Small intestine (tissue), 7 donors: ENCODE measurements around the gene GAREM1. TPM values are rescaled to one million over a fixed set of nuclear protein-coding genes. Genes with fewer than 3 reads are reported as not detected.
"Not testable (repeated sequence)": the region's sequence is repeated elsewhere in the genome, so short reads cannot be mapped to it uniquely, and the experiment has no call there.

Experiments
- DNase-seq, 2 donors: peaks; one replicate each; pipeline versions ENCODE4 v3.0.0 to v3.0.0-alpha.2; 2013
- FAIRE-seq: peaks from 2 replicates; lab custom pipeline; 2012; peaks lifted over from hg19 to GRCh38; lab: Jason Lieb, UNC
- H3K27ac ChIP-seq, 3 donors: one replicate each; pipeline ENCODE4 v1.5.1; 2013; ENCODE audit warnings: low read length in 2 of 3, mild to moderate bottlenecking in 2 of 3, control low read depth in 1 of 3, inconsistent platforms in 1 of 3, low read depth in 1 of 3, moderate library complexity in 1 of 3
- H3K27me3 ChIP-seq, 3 donors: one replicate each; pipeline ENCODE4 v1.6.1; 2013; ENCODE audit warnings: low read length in 3 of 3, inconsistent platforms in 1 of 3; ENCODE audit not compliant: control insufficient read depth in 3 of 3, insufficient read depth in 3 of 3
- H3K36me3 ChIP-seq, 3 donors: one replicate each; pipeline ENCODE4 v1.6.1; 2013; ENCODE audit warnings: low read length in 3 of 3, inconsistent platforms in 1 of 3, low read depth in 1 of 3, mild to moderate bottlenecking in 1 of 3, moderate library complexity in 1 of 3; ENCODE audit not compliant: control insufficient read depth in 3 of 3, insufficient read depth in 2 of 3
- H3K4me1 ChIP-seq, 3 donors: one replicate each; pipeline ENCODE4 v1.6.1; 2013; ENCODE audit warnings: low read length in 2 of 3, inconsistent platforms in 1 of 3, low read depth in 1 of 3, mild to moderate bottlenecking in 1 of 3, moderate library complexity in 1 of 3; ENCODE audit not compliant: control insufficient read depth in 3 of 3, insufficient read depth in 2 of 3
- H3K4me3 ChIP-seq, 3 donors: one replicate each; pipeline ENCODE4 v1.5.1; 2013; ENCODE audit warnings: low read length in 3 of 3, control low read depth in 1 of 3, inconsistent platforms in 1 of 3, low read depth in 1 of 3, mild to moderate bottlenecking in 1 of 3, moderate library complexity in 1 of 3
- H3K9me3 ChIP-seq, 2 donors: one replicate each; pipeline ENCODE4 v1.6.1; 2013; ENCODE audit warnings: low read depth in 1 of 2, low read length in 1 of 2; ENCODE audit not compliant: control insufficient read depth in 2 of 2, insufficient read depth in 1 of 2
- WGBS, 3 donors: extraction: QIAGEN DNeasy Blood & Tissue Kit; methylation state at CpG; one replicate each; pipeline ENCODE4 v1.1.7; 2013; 5-methylcytosine and 5-hydroxymethylcytosine counted together
- polyA plus RNA-seq, 4 donors: library from polyadenylated mRNA; stranded (reverse) in 3 of 4; unstranded in 1 of 4; fragments of 200-250 nt in 3 of 4; fragments of 120-200 nt in 1 of 4; gene quantifications; one replicate each; pipeline versions ENCODE4 v1.2.1 to v1.2.3, GENCODE V29; 2013
- donor health status: healthy with polysubstance abuse.
- donor health status: control.
- donor health status: control.
- donor health status: Bipolar disorder and iron deficiency.
- donor health status: healthy.

Gene GAREM1
- polyA plus RNA-seq, 4 donors: 1.9 to 12.8 (median 4.0) TPM

GRCh38 chr18:32296851-32297250 lies 173.8 kb downstream of the GAREM1 start:
- Histone ChIP-seq H3K27ac (no peak overlapping the region), H3K4me1 (no peaks in the 10 kb centered on the region), H3K36me3 (no peaks in the 10 kb centered on the region), H3K27me3 (no peaks in the 10 kb centered on the region), H3K9me3 (no peaks in the 10 kb centered on the region), H3K4me3 (no peak overlapping the region)
- DNase-seq: no peak
- 67 to 78% (median 72%) methylated on average over 2 of the region's 2 CpGs for WGBS, 3 donors
- no peak for FAIRE-seq

GRCh38 chr18:32295604-32296003 lies 175.1 kb downstream of the GAREM1 start:
- no peaks in the 10 kb centered on the region for H3K36me3 ChIP-seq
- no peaks in the 10 kb centered on the region for H3K4me1 ChIP-seq
- FAIRE-seq: no peak
- H3K4me3 ChIP-seq: no peak overlapping the region
- WGBS, 3 donors: 81 to 91% (median 89%) methylated on average over 3 of the region's 3 CpGs
- no peaks in the 10 kb centered on the region for H3K27me3 ChIP-seq
- no peaks in the 10 kb centered on the region for H3K9me3 ChIP-seq
- no peak for DNase-seq
- H3K27ac ChIP-seq: no peak overlapping the region

- WGBS, 3 donors: 83 to 93% (median 87%) methylated on average over 2 of the region's 2 CpGs
- no peak overlapping the region for H3K4me3 ChIP-seq
- H3K4me1 ChIP-seq: no peaks in the 10 kb centered on the region
- H3K27me3 ChIP-seq: no peaks in the 10 kb centered on the region
- no peaks in the 10 kb centered on the region for H3K9me3 ChIP-seq
- no peak overlapping the region for H3K27ac ChIP-seq
- DNase-seq: no peak
- no peak for FAIRE-seq
- no peaks in the 10 kb centered on the region for H3K36me3 ChIP-seq
These were observed 177.6 kb downstream of the GAREM1 start for GRCh38 chr18:32293107-32293506.

- WGBS, 3 donors: 77 to 90% (median 90%) methylated on average over 3 of the region's 3 CpGs
- H3K27ac ChIP-seq, H3K9me3 ChIP-seq, H3K27me3 ChIP-seq, H3K4me3 ChIP-seq, FAIRE-seq, H3K4me1 ChIP-seq, DNase-seq: not testable (repeated sequence)
- H3K36me3 ChIP-seq: peaks cover 0 to 10% (median 0%) of the 10 kb centered on the region in 3 donors
These were observed 179.1 kb downstream of the GAREM1 start for GRCh38 chr18:32291623-32292022.

GRCh38 chr18:32290810-32291209 lies 179.9 kb downstream of the GAREM1 start:
- FAIRE-seq: no peak
- Histone ChIP-seq H3K27ac (no peak overlapping the region), H3K36me3 (peaks cover 0 to 13% (median 0%) of the 10 kb centered on the region in 3 donors), H3K27me3 (no peaks in the 10 kb centered on the region), H3K9me3 (no peaks in the 10 kb centered on the region), H3K4me1 (no peaks in the 10 kb centered on the region), H3K4me3 (no peak overlapping the region)
- no peak for DNase-seq
- WGBS, 3 donors: 71 to 75% (median 71%) methylated on average over 2 of the region's 2 CpGs

- Histone ChIP-seq H3K27ac (no peak overlapping the region), H3K4me3 (no peak overlapping the region), H3K4me1 (no peaks in the 10 kb centered on the region), H3K36me3 (peaks cover 0 to 20% (median 0%) of the 10 kb centered on the region in 3 donors), H3K9me3 (no peaks in the 10 kb centered on the region), H3K27me3 (no peaks in the 10 kb centered on the region)
- WGBS, 3 donors: 10% methylated on average over 1 of the region's 1 CpG
- DNase-seq (peak; percentile 77 to 83), FAIRE-seq (peak; percentile 77)
These were observed 181.1 kb downstream of the GAREM1 start for GRCh38 chr18:32289483-32290075.

GRCh38 chr18:32287873-32288272 lies 182.8 kb downstream of the GAREM1 start:
- no peaks in the 10 kb centered on the region for H3K9me3 ChIP-seq
- FAIRE-seq: no peak
- H3K4me1 ChIP-seq: no peaks in the 10 kb centered on the region
- no peak overlapping the region for H3K4me3 ChIP-seq
- no peak for DNase-seq
- H3K27ac ChIP-seq: no peak overlapping the region
- peaks cover 0 to 20% (median 0%) of the 10 kb centered on the region in 3 donors for H3K36me3 ChIP-seq
- no peaks in the 10 kb centered on the region for H3K27me3 ChIP-seq
- 91 to 92% (median 91%) methylated on average over 9 of the region's 9 CpGs for WGBS, 3 donors

GRCh38 chr18:32287249-32287648 lies 183.4 kb downstream of the GAREM1 start:
- Histone ChIP-seq H3K4me1 (no peaks in the 10 kb centered on the region), H3K9me3 (no peaks in the 10 kb centered on the region), H3K27me3 (no peaks in the 10 kb centered on the region), H3K27ac (no peak overlapping the region), H3K4me3 (no peak overlapping the region), H3K36me3 (peaks cover 0 to 20% (median 0%) of the 10 kb centered on the region in 3 donors)
- DNase-seq (no peak), FAIRE-seq (no peak)
- 89 to 93% (median 90%) methylated on average over 16 of the region's 16 CpGs for WGBS, 3 donors

GRCh38 chr18:32286749-32287148 lies 183.9 kb downstream of the GAREM1 start:
- H3K4me1 ChIP-seq: no peaks in the 10 kb centered on the region
- DNase-seq (no peak), FAIRE-seq (no peak)
- no peaks in the 10 kb centered on the region for H3K9me3 ChIP-seq
- H3K27me3 ChIP-seq: no peaks in the 10 kb centered on the region
- H3K4me3 ChIP-seq: no peak overlapping the region
- WGBS, 3 donors: 85 to 94% (median 91%) methylated on average over 5 of the region's 5 CpGs
- H3K36me3 ChIP-seq: peaks cover 0 to 20% (median 0%) of the 10 kb centered on the region in 3 donors
- no peak overlapping the region for H3K27ac ChIP-seq
